ENCODE results near the gene SIX3. TPM values are rescaled to one million over a fixed set of nuclear protein-coding genes. Genes with fewer than 3 reads are reported as not detected.

Gene SIX3
- total RNA-seq (2014; rRNA removed; shearing (Covaris generic)) = not detected in 2 replicates
- polyA plus RNA-seq (2015; cell fraction: cytosol; rRNA removed) = not detected in 2 replicates
- polyA plus RNA-seq (2015; cell fraction: nucleus; rRNA removed) = not detected in 2 replicates

- in situ Hi-C loops (cut with HindIII; ENCODE audit: low pct_unique_long_range_greater_than_20kb, low sequenced_read_pairs) = no loop called here
- DNase-seq (ENCODE audit: low read depth, low spot score) = peak; percentile 29
Measured at GRCh38 chr2:44941551-44942234, at the start of gene SIX3. Gene SIX3 (plus strand): TSS chr2:44941702. CDS start chr2:44942105, 403 bp downstream.

GRCh38 chr2:44894058-44894457 is 47.4 kb upstream of the SIX3 start:
- in situ Hi-C loops (cut with HindIII; ENCODE audit: low pct_unique_long_range_greater_than_20kb, low sequenced_read_pairs) = no loop called here
- DNase-seq (ENCODE audit: low read depth, low spot score) = no peak

DNA sequence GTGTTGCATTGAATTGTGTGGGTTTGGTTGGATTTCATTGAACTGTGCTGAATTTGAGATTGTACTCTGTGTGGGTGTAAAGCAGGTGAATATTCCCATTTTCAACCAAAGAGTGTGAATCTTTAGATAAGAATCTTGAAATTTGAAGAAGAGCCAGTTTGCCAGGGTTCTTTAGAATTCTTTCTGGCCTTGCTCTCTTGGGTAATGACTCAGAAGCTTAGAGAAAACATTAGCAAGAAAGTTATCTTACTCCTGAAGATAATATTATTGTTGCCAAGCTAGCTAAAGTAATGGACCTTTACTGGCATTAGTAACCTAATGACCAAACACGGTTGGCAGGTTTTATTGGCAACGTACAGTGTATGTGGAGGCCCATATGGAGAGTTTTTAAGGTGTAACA is 46.4 kb upstream of the SIX3 start:
- in situ Hi-C loops (cut with HindIII; ENCODE audit: low pct_unique_long_range_greater_than_20kb, low sequenced_read_pairs) = no loop called here
- no peak for DNase-seq (ENCODE audit: low read depth, low spot score)

GRCh38 chr2:44897406-44897805 is 44.1 kb upstream of the SIX3 start:
- in situ Hi-C loops (cut with HindIII; ENCODE audit: low pct_unique_long_range_greater_than_20kb, low sequenced_read_pairs) = no loop called here
- DNase-seq (ENCODE audit: low read depth, low spot score) = peak; percentile 39

DNA sequence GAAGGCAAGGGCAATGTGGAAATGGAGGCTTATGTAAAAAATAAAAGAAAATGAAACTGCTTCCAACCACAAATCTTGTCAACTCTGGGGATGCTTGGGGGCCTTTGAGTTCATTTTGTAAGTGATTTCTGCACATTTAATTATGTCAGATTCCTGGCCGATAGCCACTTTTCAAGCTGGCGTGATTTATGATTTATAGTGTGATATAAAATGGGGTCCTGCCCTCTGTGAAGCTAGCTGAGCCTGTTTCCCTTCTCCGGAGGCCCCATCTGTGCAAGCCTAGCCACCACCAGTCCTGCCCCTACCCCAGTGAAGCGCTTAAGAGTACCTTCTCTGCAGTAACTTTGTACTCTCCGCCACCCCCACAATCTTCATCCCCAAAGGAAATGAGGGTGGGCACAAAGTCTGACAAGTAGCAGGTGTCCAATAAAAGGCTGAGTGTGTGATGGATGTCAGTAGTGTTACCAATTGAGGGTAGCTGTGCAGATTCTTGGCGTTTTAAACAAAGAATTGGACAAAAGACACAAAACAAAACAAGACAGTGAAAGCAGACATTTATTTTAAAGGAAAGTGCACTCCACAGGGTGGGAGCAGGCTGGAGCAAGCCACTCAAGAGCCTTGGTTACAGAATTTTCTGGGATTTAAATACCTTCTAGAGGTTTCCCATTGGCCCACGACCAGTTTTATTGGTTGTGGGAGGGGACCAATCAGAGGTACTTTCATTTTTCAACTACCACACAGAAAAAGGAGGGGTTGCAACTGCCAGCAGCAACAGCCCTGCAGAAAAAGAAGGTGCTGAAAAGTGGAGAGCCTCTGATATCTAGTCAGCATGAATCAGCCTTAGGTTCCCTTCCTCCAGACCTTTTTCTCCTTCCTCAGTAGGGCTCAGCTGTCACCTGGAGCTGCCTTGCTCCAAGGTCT is 39.0 kb upstream of the SIX3 start:
- in situ Hi-C loops (cut with HindIII; ENCODE audit: low pct_unique_long_range_greater_than_20kb, low sequenced_read_pairs) = no loop called here
- no peak for DNase-seq (ENCODE audit: low read depth, low spot score)

GRCh38 chr2:44904578-44904977 is 36.9 kb upstream of the SIX3 start:
- in situ Hi-C loops (cut with HindIII; ENCODE audit: low pct_unique_long_range_greater_than_20kb, low sequenced_read_pairs) = no loop called here
- DNase-seq (ENCODE audit: low read depth, low spot score) = no peak

DNA sequence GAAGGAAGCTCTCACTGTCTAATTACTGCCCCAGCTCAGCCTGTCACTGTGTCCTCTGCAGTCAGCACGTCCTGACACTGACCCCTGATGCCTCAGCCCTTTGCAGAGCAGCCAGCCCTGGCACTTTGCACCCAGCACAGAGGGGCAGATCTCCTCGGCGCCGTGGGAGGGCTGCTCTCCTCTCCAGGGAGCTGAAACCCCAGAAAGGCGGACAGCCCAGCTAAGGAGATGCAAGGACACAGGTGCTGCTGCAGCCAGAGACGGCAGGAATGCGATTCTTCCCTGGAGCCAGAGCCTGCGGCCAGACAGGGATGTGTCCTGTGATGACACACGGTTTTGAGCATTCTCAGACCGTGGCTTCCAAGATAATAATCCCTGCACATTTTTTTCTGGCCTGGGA is 34.5 kb upstream of the SIX3 start:
- in situ Hi-C loops (cut with HindIII; ENCODE audit: low pct_unique_long_range_greater_than_20kb, low sequenced_read_pairs) = no loop called here
- DNase-seq (ENCODE audit: low read depth, low spot score) = no peak

DNA sequence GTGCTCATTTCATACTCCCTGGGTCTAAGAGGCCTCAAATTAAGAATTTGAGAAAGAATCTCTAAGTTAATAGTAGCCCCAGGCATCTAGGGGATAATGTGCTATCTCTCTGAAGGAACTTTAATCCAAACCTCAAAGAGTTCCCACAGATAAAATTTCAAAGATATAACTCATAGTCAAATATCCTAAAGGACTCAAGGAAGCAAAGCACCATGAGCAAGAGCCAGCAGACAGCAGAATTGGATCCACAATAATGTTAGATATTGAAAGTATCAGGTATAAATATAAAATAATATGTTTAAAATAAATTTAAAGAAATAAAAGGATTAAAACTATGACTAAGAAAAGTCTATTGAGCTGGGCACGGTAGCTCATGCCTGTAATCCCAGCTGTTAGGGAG is 31.7 kb upstream of the SIX3 start:
- no peak for DNase-seq (ENCODE audit: low read depth, low spot score)
- in situ Hi-C loops (cut with HindIII; ENCODE audit: low pct_unique_long_range_greater_than_20kb, low sequenced_read_pairs) = no loop called here

- DNase-seq (ENCODE audit: low read depth, low spot score) = no peak
- in situ Hi-C loops (cut with HindIII; ENCODE audit: low pct_unique_long_range_greater_than_20kb, low sequenced_read_pairs) = no loop called here
Measured at GRCh38 chr2:44912660-44913059, 28.8 kb upstream of the SIX3 start.

- DNase-seq (ENCODE audit: low read depth, low spot score) = no peak
- in situ Hi-C loops (cut with HindIII; ENCODE audit: low pct_unique_long_range_greater_than_20kb, low sequenced_read_pairs) = no loop called here
Measured at GRCh38 chr2:44916291-44916690, 25.2 kb upstream of the SIX3 start.

GRCh38 chr2:44918095-44918775 is 23.3 kb upstream of the SIX3 start:
- in situ Hi-C loops (cut with HindIII; ENCODE audit: low pct_unique_long_range_greater_than_20kb, low sequenced_read_pairs) = no loop called here
- DNase-seq (ENCODE audit: low read depth, low spot score) = no peak

GRCh38 chr2:44920751-44921150 is 20.8 kb upstream of the SIX3 start:
- in situ Hi-C loops (cut with HindIII; ENCODE audit: low pct_unique_long_range_greater_than_20kb, low sequenced_read_pairs) = no loop called here
- DNase-seq (ENCODE audit: low read depth, low spot score) = no peak

- in situ Hi-C loops (cut with HindIII; ENCODE audit: low pct_unique_long_range_greater_than_20kb, low sequenced_read_pairs) = no loop called here
- no peak for DNase-seq (ENCODE audit: low read depth, low spot score)
Measured at GRCh38 chr2:44922776-44923175, 18.7 kb upstream of the SIX3 start.

GRCh38 chr2:44925561-44926136 is 15.9 kb upstream of the SIX3 start:
- in situ Hi-C loops (cut with HindIII; ENCODE audit: low pct_unique_long_range_greater_than_20kb, low sequenced_read_pairs) = no loop called here
- no peak for DNase-seq (ENCODE audit: low read depth, low spot score)

- in situ Hi-C loops (cut with HindIII; ENCODE audit: low pct_unique_long_range_greater_than_20kb, low sequenced_read_pairs) = no loop called here
- DNase-seq (ENCODE audit: low read depth, low spot score) = no peak
Measured at GRCh38 chr2:44926957-44927356, 14.5 kb upstream of the SIX3 start.

- no peak for DNase-seq (ENCODE audit: low read depth, low spot score)
- in situ Hi-C loops (cut with HindIII; ENCODE audit: low pct_unique_long_range_greater_than_20kb, low sequenced_read_pairs) = no loop called here
Measured at GRCh38 chr2:44927985-44928482, 13.5 kb upstream of the SIX3 start.

DNA sequence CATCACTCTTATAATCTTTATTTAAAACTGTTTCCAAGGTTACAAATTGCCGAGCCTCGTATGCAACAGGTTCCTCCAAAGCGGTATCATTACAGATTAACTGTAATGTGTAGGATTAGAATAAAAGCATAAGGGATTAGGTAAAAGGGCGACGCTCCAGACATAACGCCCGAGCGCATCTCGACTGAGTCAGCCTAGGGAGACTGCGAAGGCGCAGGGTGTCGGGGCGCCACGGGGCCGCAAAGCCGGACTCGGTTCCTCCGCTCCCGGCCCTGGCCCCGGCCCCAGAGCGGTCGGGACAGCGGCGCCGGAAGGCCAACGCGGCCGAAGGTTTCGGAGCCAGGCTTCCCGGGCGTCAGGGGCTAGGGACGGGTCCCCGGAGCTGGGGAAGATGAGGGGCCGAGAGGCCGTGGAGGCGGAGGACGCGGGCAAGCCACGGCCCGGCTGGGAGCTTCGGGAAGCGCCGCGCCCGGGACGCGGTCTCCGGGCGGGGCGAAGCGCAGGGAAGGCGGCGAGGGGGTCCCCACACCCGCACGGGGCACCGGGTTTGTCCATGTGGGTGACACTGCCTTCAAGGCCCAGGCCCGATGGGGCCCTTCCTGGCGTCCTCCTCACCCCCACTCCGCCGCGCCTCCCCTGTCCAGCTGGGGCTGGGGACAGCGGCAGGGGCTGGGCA is 12.9 kb upstream of the SIX3 start:
- in situ Hi-C loops (cut with HindIII; ENCODE audit: low pct_unique_long_range_greater_than_20kb, low sequenced_read_pairs) = no loop called here
- DNase-seq (ENCODE audit: low read depth, low spot score) = no peak
